Measurements from ENCODE around the gene RUNX1.
"Not testable (repeated sequence)": the region's sequence is repeated elsewhere in the genome, so short reads cannot be mapped to it uniquely, and the experiment has no call there.

RUNX1 gene

DNA sequence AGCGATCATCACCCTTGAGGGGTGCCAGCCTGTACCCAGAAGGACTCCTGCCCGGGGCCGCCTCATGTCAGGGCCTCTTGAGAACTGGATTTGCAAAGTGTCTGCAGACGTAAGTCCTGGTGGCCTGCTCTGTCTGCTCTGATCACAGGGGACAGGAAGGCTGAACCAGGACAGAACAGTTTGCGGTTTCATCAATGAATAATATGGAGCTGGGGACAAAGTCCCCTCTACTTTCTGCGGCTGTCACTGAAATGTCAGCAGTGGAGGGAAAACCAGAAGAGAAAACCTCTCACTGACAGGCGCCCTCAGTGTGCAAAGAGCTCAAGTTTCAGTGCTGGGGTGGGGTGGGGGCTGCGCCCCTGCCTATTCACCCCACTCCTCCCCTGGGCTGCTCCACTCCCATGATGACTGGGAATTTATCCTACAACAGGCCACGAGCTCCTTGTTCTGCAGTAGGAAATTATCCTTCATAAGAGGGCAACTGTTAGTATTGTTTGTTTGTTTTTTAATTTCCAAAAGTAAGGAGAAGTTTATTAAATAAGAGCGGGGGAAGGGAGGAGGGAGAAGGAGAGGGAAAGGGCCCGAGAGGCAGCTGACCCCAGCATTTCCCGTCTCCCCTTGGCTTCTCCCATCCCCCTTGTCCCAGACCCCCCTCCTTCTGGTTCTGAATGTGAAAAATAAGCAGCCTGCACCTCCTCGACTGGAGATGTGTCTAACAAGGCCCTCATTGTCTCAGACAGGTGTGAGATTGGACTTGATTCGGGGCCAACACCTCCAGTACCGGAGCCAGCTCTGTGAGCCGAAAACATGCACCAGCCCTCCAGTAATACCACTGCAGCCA lies 231.1 kb downstream of the RUNX1 start:
- no peak for DNase-seq

DNA sequence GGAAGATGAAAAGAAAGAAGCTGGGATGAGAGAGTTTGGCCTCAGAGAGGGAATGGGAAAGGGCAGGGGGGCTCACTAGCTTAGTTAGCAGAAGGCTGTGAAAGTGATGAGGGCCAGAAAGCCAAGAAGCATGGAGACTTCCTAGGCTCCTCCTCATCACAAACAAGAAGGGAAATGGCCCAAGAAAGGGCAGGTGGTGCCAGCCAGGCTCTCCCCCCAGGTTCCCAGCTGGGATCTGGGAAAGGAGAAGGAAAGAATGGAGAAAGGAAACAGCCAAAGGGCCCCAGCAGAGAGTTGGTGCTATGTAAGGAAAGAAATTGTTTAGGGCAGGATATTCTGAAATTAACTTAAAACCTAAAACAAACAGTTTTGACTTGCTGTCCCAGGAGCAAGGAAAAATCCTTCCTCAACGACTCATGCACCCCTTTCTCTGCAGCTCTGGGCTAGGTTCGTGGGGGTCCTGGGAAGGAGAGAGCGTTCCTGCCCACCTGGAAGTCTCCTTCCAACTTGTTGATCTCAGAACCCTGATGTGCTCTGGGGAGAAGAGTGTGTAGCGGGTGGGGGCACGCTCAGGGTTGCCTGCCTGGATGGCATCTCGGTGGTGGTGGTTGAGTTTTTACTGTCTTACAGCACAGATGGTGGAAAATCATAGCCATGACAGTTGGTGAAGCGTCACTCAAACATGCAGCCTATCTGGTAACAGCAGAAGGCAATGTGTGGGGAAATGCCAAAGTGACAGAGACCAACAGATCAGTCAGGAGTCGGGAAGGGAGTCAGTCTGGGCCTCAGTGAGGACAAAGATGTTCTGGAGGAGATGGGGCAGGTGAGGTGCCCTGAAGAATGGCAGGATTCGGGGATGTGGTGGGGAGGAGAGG lies 233.0 kb downstream of the RUNX1 start:
- DNase-seq: no peak

DNA sequence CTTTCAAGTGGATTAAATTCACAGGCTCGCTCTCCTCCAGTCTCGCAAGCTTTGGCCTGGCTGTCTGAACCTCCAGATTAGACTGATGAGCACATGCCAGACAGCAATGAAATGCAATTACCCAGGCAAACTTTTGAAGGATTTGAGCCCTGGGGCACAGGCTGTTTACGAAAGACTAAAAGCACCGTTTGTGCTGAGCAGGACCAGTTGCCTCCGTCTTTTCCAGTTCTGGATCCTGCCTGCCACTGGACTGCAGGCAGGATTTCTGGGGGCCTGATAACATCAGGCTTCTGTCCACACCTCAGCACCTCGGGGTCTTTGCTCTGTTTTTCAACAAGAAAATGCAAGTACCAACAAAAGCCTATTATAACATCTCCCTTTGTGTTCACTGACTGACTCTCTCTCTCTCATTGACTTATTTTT lies 234.6 kb downstream of the RUNX1 start:
- DNase-seq: no peak

DNA sequence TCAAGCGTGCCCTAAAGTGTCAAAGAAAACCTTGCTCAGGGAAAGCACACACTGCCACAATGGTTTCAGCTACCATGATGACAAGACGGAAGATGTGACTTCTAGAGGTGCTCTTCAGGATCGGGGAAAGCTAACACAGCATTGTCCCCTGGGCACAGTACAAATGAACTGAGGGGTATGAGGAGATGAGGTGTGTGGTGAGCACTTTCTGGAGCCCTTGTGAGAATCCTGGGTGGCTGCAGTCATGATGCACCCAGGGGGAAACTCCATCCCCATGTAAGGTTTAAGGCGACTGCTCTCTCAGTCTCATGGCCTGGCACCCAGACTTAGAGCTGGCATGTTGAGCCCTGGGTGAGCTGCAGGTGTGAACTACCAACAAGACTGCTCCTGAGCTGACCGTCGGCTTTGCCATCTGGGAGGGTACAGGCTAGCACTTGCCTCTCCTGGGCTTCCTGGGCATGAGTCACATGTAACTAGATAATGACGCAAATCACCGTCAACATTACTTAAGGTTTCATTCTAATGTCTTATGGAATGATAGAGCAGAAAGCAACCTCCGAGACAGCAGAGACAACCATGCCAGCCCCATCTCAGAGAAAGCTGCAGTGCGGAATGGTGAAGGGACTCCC lies 235.7 kb downstream of the RUNX1 start:
- peak; percentile 88 for DNase-seq

DNA sequence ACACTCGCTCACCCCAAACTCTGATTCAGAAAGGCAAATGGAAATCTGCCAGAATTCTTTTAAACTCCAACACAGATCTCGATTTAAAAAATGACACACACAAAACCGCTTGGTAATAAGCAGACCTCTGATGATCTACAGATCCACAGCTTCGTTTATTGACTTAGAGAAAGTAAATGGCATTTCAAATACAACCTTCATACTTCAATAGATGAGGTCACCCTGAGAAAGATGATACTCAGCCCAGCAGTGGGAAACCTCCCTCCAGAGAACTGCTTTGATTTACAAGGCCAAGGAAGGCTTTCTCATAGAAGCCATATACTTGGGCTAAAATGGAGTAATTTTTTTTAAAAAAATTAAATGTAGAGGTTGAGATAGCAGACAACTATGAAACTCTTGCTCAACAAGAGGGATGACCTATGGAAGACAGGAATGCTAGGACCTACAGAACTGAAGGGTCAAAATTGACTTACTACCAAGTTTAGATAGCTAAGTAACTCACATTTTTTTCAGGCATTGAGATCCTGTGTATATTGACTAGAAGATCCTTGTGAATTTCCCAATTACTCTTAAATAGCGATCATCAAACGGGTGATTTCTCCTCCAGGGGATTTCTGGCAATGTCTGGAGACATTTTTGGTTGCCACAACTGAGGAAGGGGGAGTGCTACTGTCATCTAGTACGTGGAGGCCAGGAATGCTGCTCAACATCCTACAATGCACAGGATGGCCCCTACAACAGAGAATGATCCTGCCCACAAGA lies 236.4 kb downstream of the RUNX1 start:
- DNase-seq: peak; percentile 67

DNA sequence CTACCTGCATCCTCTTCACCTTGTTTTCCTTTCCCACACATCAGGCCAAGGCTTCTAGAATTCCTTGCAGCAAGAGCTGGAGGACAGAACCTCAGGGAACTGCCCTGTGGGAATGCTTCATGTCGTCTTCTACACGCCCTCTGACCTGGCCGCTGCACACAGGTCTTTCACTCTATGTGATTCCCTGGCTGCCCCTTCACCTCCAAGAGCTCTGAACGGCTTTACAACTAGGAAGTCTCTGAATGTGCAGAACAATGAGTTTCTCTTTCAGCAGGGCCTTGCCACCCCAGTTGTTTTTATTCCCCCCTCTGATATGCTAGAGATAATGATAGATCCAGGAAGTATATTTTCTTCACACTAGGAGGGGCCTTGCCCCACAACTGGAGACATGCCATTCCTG lies 237.7 kb downstream of the RUNX1 start:
- DNase-seq: no peak

- DNase-seq: no peak
These were observed 238.3 kb downstream of the RUNX1 start for GRCh38 chr21:34810786-34811185.

GRCh38 chr21:34809822-34810221 lies 239.3 kb downstream of the RUNX1 start:
- DNase-seq: no peak

GRCh38 chr21:34808569-34809204 lies 240.4 kb downstream of the RUNX1 start:
- DNase-seq: no peak

- peak; percentile 92 for DNase-seq
These were observed 241.1 kb downstream of the RUNX1 start for GRCh38 chr21:34807881-34808568.

GRCh38 chr21:34807146-34807880 lies 241.8 kb downstream of the RUNX1 start:
- DNase-seq: peak; percentile 98

- no peak for DNase-seq
These were observed 242.7 kb downstream of the RUNX1 start for GRCh38 chr21:34806423-34806822.

DNA sequence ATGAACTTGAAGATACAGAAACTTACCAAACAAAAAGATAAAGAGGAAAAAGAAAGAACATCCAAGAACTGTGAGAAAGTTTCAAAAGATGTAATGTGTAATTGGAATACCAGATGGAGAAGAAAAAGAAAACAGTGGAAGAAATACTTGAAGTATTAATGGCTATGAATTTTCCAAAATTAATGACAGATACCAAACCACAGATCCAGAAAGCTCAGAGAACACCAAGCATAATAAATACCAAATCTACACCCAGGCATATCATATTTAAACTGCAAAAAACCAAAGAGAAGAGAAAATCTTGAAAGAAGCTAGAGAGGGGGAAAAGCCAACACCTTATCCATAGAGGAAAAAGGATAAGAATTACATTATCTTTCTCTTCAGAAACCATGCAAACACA lies 243.9 kb downstream of the RUNX1 start:
- DNase-seq: no peak

DNA sequence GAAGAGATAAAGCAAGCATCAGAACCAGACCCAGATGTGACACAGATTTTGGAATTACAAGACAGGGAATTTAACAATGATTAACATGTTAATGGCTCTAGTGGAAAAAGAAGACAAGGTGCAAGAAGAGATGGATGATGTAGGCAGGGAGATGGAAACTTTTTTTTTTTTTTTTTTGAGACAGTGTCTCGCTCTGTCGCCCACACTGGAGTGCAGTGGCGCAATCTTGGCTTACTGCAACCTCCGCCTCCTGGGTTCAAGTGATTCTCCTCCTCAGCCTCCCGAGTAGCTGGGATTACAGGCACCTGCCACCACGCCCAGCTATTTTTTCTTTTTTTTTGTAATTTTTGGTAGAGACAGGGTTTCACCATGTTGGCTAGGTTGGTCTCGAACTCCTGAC lies 244.5 kb downstream of the RUNX1 start:
- DNase-seq: not testable (repeated sequence)

- no peak for DNase-seq
These were observed 245.2 kb downstream of the RUNX1 start for GRCh38 chr21:34803782-34804370.

DNA sequence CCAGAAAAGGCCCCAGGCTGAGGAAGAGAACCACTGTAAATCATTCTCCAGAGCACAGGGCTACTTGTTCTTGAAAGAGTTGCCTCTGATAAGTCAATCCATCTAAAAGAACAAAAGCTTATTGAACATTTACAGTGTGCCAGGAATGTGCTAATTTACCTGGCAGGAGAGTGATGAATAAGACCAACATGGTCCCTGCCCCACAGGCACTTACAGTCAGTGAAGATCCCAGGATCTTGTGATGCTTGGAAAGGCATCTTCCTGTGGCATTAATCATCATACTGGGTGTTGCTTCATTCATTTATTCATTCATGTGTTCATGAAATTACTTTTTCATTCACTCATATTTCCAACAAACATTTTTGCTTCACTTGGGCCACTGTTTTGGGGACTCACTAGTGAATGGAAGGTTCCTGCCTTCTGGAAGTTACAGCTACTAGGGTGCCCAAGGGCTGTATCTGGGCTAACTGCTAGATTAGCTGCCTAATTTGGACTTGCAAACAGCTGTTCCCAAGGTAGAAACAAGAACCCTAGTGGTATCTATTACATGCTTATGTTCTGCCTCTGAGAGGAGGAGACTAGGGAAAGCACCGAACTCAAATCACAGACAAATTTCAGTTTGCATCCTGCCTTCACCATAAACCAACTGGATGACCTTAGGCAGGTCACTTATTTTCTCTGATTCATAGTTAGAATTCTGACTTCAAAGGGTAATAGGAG lies 246.8 kb downstream of the RUNX1 start:
- no peak for DNase-seq

DNA sequence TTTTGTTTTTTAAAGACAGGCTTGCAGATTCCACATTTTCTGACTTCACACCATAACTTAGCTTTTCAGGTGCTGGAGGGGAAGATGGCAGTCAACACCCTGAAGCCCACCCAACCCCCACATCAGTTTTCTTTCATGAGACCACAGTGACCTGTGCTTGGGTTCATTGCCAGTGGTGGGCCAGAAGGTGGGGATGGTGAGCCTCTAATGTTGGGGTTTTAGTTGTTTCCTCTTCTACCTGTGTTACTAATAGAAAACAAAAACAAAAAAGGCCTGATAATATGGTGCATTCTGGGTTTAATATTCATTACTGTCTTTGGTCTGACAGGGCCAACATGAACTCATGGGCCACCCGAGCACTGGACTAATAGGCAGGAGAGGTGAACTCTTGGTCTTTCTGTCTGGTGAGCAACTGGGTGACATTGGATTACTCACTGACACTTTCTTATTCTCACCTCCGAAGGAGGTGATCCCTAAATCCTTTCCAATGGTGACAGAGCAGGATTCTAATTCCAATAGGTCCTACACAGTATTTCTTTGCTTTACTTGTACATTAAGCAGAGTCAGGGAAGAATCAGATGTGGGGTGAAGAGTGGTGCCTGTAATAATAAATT lies 247.5 kb downstream of the RUNX1 start:
- no peak for DNase-seq

GRCh38 chr21:34800797-34801518 lies 248.1 kb downstream of the RUNX1 start:
- DNase-seq: no peak

DNA sequence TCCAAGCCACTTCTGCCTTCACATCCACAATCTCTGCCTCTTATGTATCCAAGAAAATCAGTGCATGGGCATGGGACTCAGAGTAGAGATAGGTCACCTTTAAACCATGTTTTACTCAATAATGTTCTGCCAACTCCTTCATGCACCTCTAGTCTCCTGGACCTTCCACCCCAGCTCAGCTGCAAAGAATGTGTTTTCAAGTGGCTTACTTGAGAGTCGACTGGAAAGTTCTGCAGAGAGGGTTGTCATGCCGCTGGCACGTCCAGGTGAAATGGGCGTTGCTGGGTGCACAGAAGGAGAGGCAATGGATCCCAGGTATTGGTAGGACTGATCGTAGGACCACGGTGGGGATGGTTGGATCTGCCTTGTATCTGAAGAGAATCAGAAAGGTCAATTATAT lies 250.0 kb downstream of the RUNX1 start:
- DNase-seq: no peak

Measured in NCI-H226 (cell line).